GM12874 (cell line): ENCODE results near the gene KRTAP2-1.

Experiments used
- TF ChIP-seq, protein P1 (sequence below): IDR thresholded peaks from 2 replicates; pipeline ENCODE4 v1.5.1; 2011; ENCODE audit warnings: low read depth, mild to moderate bottlenecking, control low read depth, low read length, moderate library complexity; ENCODE audit not compliant: insufficient read depth

The KRTAP2-1 gene

DNA sequence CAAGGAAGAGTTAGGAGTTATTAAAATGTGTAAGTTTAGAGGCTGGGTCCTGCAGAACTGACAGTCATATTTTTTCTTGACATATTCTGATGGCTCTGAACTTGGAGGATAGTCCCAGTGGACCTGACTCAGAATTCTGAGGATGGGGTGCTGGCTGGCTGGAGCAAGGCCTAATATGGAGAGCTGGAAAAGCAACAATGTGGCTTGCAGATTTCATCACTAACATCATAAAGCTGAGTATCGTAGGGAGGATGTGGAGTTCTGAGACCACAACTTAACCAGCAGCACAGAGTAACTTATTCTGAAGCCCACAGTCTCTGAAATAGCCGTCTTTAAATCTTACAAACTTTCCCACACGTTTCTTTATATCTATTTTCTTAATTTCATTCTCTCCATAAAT, 22.4 kb downstream of the KRTAP2-1 start:
- TF ChIP-seq, protein P1, sequence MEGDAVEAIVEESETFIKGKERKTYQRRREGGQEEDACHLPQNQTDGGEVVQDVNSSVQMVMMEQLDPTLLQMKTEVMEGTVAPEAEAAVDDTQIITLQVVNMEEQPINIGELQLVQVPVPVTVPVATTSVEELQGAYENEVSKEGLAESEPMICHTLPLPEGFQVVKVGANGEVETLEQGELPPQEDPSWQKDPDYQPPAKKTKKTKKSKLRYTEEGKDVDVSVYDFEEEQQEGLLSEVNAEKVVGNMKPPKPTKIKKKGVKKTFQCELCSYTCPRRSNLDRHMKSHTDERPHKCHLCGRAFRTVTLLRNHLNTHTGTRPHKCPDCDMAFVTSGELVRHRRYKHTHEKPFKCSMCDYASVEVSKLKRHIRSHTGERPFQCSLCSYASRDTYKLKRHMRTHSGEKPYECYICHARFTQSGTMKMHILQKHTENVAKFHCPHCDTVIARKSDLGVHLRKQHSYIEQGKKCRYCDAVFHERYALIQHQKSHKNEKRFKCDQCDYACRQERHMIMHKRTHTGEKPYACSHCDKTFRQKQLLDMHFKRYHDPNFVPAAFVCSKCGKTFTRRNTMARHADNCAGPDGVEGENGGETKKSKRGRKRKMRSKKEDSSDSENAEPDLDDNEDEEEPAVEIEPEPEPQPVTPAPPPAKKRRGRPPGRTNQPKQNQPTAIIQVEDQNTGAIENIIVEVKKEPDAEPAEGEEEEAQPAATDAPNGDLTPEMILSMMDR: no peak

DNA sequence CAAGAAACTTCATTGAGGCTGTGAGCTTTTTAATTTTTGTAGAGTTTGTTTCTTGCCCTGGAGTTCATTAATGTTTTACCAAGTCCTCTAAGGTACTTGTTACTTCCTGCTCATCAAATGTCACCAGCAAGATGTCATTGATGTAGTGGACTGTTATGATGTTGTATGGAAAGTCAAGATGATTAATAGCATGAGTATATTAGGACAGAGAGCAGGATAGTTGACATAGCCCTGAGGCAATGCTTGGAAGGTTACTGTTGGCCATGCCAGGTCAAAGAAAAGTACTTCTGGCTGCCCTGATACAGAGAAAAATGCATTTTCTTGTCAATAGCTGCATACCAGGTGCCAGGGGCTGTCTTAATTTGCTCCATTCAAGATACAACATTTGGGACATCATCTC, 26.8 kb downstream of the KRTAP2-1 start:
- TF ChIP-seq, protein P1: no peak

DNA sequence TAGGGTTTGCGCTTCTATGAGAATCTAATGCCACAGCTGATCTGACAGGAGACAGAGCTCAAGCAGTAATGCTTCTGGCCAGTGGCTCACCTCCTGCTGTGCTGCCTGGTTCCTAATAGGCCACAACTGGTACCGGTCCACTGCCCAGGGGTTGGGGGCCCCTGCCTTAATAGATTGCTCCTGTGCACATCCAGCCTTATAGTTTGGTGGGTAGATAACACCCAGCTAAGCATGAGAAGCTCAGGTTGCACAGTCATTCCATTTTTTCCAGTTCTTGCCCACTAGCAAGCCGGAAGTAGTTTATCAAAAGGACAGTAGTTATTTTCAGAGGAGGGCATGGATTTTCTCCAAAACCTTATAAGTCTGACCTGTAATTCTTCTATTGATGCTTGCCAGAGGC, 27.7 kb downstream of the KRTAP2-1 start:
- TF ChIP-seq, protein P1: no peak

DNA sequence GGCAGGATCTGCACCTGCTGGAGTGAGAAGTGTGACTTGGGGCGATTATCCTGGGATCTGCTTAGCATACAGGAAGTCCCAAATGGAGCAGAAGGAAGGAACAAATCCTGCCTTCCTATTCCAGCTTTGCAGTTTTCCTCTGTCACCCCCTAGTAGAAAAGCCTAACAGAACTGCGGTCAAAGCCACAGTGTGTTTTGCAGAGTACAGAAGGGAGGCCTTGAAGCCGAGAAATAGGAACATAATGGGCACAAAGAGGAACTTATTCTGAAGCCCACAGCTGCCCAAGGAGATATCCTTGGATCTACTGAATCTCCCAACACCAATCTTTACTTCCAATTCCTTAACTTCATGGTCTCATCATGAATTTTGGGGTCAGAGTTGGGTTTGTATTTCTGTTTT, 28.6 kb downstream of the KRTAP2-1 start:
- TF ChIP-seq, protein P1: no peak

DNA sequence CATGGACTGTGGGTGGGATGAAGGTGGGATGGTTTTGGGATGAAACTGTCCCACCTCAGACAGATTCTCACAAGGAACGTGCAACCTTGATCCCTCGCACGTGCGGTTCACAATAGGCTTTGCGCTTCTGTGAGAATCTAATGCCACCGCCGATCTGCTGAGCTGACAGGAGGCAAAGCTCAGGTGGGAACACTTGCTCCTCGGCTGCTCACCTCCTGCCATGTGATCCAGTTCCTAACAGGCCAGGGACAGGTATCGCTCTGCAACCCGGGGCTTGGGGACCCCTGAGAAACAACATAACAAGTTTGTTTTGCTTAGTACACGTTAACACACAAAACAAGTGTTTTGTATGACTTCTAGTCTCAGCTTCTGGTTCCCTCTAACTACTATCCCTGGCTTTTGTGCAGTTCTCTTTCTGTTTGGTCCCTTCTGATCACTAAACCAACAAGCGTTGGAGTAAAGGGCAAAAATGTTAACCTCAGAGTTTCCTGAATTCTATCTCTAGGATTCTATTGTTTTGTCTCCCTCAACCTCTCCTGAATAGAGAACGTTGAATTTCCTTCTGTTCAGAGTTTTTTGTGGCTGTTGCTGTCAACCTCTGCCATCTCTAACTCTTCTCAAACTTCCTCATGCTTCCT, 30.4 kb downstream of the KRTAP2-1 start:
- TF ChIP-seq, protein P1: no peak

DNA sequence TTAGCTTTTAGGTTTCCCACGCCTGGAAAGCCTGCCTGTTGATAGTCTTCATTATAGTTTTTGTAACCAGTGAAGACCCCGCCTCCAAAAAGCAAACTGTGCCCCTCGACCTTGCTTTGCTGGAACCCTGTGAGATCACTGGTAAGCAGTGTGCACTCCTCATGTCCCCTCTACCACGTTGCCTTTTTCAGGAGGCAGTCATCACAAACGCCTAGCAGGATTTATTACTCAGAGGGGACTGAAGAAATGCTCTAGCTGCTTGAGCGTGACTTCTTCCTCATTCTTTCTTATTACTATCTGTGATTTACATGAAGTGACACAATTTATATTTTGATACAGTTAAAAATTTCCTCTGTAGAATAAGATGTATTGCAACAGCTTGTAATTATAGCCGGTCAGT, 31.7 kb downstream of the KRTAP2-1 start:
- TF ChIP-seq, protein P1: no peak

DNA sequence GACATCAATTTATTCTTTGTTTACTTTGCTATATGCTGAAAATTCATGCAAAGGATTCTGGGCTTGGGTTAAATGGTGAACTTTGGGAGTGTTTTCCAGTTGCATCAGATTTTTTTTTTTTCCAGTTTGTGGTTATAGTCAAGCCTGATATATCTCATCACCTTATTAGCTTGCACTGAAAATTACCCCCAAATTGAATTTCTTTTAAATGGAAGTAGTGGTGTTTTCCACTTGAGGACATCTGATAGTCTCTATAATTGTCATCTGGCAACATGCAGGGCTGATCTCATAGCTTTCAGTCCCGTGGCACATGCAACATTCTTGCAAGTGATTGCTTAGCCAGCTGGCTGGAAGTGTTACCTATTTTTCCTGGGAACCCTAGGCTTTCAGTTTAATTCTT, 33.5 kb downstream of the KRTAP2-1 start:
- TF ChIP-seq, protein P1: no peak
